HuH-7 (cell line): Measurements from ENCODE around the gene HESX1.

Experiments used
- DNase-seq: peaks from one replicate; pipeline ENCODE4 v3.0.0; 2011; ENCODE audit warnings: low spot score

HESX1 gene

GRCh38 chr3:57199895-57200297, at the start of gene HESX1:
Gene HESX1 (minus strand): TSS chr3:57199978. CDS start chr3:57199918, 60 bp downstream.
- DNase-seq = no peak

GRCh38 chr3:57244946-57245345, 45.2 kb upstream of the HESX1 start:
- no peak for DNase-seq

GRCh38 chr3:57234613-57235575, 35.1 kb upstream of the HESX1 start:
- no peak for DNase-seq

GRCh38 chr3:57233799-57234198, 34.0 kb upstream of the HESX1 start:
- no peak for DNase-seq

- no peak for DNase-seq
These were observed 30.2 kb upstream of the HESX1 start for GRCh38 chr3:57230006-57230405.

GRCh38 chr3:57227930-57228751, 28.4 kb upstream of the HESX1 start:
- no peak for DNase-seq

GRCh38 chr3:57227204-57227929, 27.6 kb upstream of the HESX1 start, which contains the start of gene APPL1:
Gene APPL1 (plus strand): TSS chr3:57227729. CDS start chr3:57227884, 155 bp downstream.
- DNase-seq = peak; percentile 76

GRCh38 chr3:57226176-57226575, 26.4 kb upstream of the HESX1 start:
- no peak for DNase-seq

GRCh38 chr3:57224856-57225255, 25.1 kb upstream of the HESX1 start:
- DNase-seq = no peak

- no peak for DNase-seq
These were observed 22.1 kb upstream of the HESX1 start for GRCh38 chr3:57221883-57222282.

GRCh38 chr3:57206423-57206822, 6.6 kb upstream of the HESX1 start:
- DNase-seq = no peak

- DNase-seq = no peak
These were observed 5.1 kb downstream of the HESX1 start for GRCh38 chr3:57194641-57195040.

- DNase-seq = no peak
These were observed 7.8 kb downstream of the HESX1 start for GRCh38 chr3:57192028-57192427.

- no peak for DNase-seq
These were observed 15.3 kb downstream of the HESX1 start for GRCh38 chr3:57184526-57184925.

GRCh38 chr3:57179580-57180410, 20.0 kb downstream of the HESX1 start:
- DNase-seq = peak; percentile 12

GRCh38 chr3:57176045-57176444, 23.7 kb downstream of the HESX1 start:
- DNase-seq = no peak

GRCh38 chr3:57173687-57174086, 26.1 kb downstream of the HESX1 start:
- no peak for DNase-seq

GRCh38 chr3:57170946-57171345, 28.8 kb downstream of the HESX1 start:
- no peak for DNase-seq

GRCh38 chr3:57169872-57170623, 29.7 kb downstream of the HESX1 start:
- peak; percentile 52 for DNase-seq

GRCh38 chr3:57169108-57169507, 30.7 kb downstream of the HESX1 start:
- no peak for DNase-seq
